ACC112 (cell line): ENCODE results near the gene PRDM2.

Experiments
- H2AFZ ChIP-seq: fragments of 200-600 bp; sonication (generic); one replicate; pipeline ENCODE4 v1.6.0; 2017; ENCODE audit warnings: antibody characterized with exemption, low read length; ENCODE audit not compliant: unreplicated experiment
- H3K27ac ChIP-seq: fragments of 200-600 bp; sonication (generic); 2 replicates; pipeline ENCODE4 v1.5.1; 2014; ENCODE audit warnings: low read depth, mild to moderate bottlenecking, antibody characterized with exemption, low read length, moderate library complexity
- H3K27me3 ChIP-seq: fragments of 200-600 bp; sonication (generic); 2 replicates; pipeline ENCODE4 v1.6.1; 2014; ENCODE audit warnings: mild to moderate bottlenecking, antibody characterized with exemption, low read length, moderate library complexity, mixed read lengths; ENCODE audit not compliant: insufficient read depth
- H3K36me3 ChIP-seq: fragments of 200-600 bp; sonication (generic); 2 replicates; pipeline ENCODE4 v1.6.1; 2016; ENCODE audit warnings: mild to moderate bottlenecking, antibody characterized with exemption, low read length, moderate library complexity, mixed read lengths; ENCODE audit not compliant: insufficient read depth
- H3K4me1 ChIP-seq: fragments of 200-600 bp; sonication (generic); one replicate; pipeline ENCODE4 v1.6.1; 2016; ENCODE audit warnings: low read length, mixed read lengths; ENCODE audit not compliant: insufficient read depth, unreplicated experiment, control insufficient read depth
- H3K4me3 ChIP-seq: fragments of 200-600 bp; sonication (generic); 2 replicates; pipeline ENCODE4 v1.5.1; 2014; ENCODE audit warnings: mild to moderate bottlenecking, low read depth, low read length
- H3K79me2 ChIP-seq: fragments of 200-600 bp; sonication (generic); one replicate; pipeline ENCODE4 v1.6.0; 2016; ENCODE audit warnings: low read length; ENCODE audit not compliant: control insufficient read depth, unreplicated experiment, insufficient read depth

The PRDM2 gene

GRCh38 chr1:13763991-13764390, 64.0 kb downstream of the PRDM2 start:
- Histone ChIP-seq H3K4me1 (peaks cover 39% of the 10 kb centered on the region), H3K4me3 (no peak overlapping the region), H3K27ac (no peak overlapping the region), H3K79me2 (peaks cover 84% of the 10 kb centered on the region), H3K27me3 (no peaks in the 10 kb centered on the region), H2AFZ (no peak overlapping the region), H3K36me3 (no peaks in the 10 kb centered on the region)

- 0 out of 2 replicates have a peak, but pooled peaks cover under 1% of the 10 kb centered on the region for H3K36me3 ChIP-seq
- peaks cover 38% of the 10 kb centered on the region for H3K4me1 ChIP-seq
- no peaks in the 10 kb centered on the region for H3K27me3 ChIP-seq
- no peak overlapping the region for H3K27ac ChIP-seq
- no peak overlapping the region for H2AFZ ChIP-seq
- peaks cover 84% of the 10 kb centered on the region for H3K79me2 ChIP-seq
- H3K4me3 ChIP-seq: 0 out of 2 replicates have a peak overlapping the region, but pooled peaks have one; percentile 8
Observed at GRCh38 chr1:13764588-13765332, 64.8 kb downstream of the PRDM2 start.

GRCh38 chr1:13766592-13767564, 66.9 kb downstream of the PRDM2 start:
- Histone ChIP-seq H2AFZ (no peak overlapping the region), H3K4me3 (no peak overlapping the region), H3K79me2 (peaks cover 83% of the 10 kb centered on the region), H3K4me1 (peaks cover 38% of the 10 kb centered on the region), H3K36me3 (peaks cover 3% of the 10 kb centered on the region; the same call in 1 of the 2 replicates), H3K27me3 (no peaks in the 10 kb centered on the region), H3K27ac (peak overlapping the region; percentile 53)

GRCh38 chr1:13769212-13769611, 69.2 kb downstream of the PRDM2 start:
- Histone ChIP-seq H3K4me1 (peaks cover 34% of the 10 kb centered on the region), H3K27ac (no peak overlapping the region), H3K4me3 (no peak overlapping the region), H3K79me2 (peaks cover 81% of the 10 kb centered on the region), H3K27me3 (no peaks in the 10 kb centered on the region), H3K36me3 (peaks cover 5% of the 10 kb centered on the region; the same call in 1 of the 2 replicates), H2AFZ (no peak overlapping the region)

GRCh38 chr1:13769830-13770229, 69.8 kb downstream of the PRDM2 start:
- Histone ChIP-seq H3K27me3 (no peaks in the 10 kb centered on the region), H3K4me1 (peaks cover 31% of the 10 kb centered on the region), H2AFZ (no peak overlapping the region), H3K36me3 (peaks cover 5% of the 10 kb centered on the region; the same call in 1 of the 2 replicates), H3K27ac (no peak overlapping the region), H3K4me3 (no peak overlapping the region), H3K79me2 (peaks cover 76% of the 10 kb centered on the region)

- Histone ChIP-seq H2AFZ (no peak overlapping the region), H3K36me3 (peaks cover 5% of the 10 kb centered on the region; the same call in 1 of the 2 replicates), H3K27ac (no peak overlapping the region), H3K27me3 (no peaks in the 10 kb centered on the region), H3K79me2 (peaks cover 80% of the 10 kb centered on the region), H3K4me3 (no peak overlapping the region), H3K4me1 (peaks cover 36% of the 10 kb centered on the region)
Observed at GRCh38 chr1:13770743-13771142, 70.8 kb downstream of the PRDM2 start.

GRCh38 chr1:13771745-13772144, 71.8 kb downstream of the PRDM2 start:
- Histone ChIP-seq H3K4me3 (no peak overlapping the region), H3K27me3 (no peaks in the 10 kb centered on the region), H3K36me3 (peaks cover 8% of the 10 kb centered on the region; the same call in 1 of the 2 replicates), H3K79me2 (peaks cover 71% of the 10 kb centered on the region), H3K4me1 (peaks cover 26% of the 10 kb centered on the region), H3K27ac (no peak overlapping the region), H2AFZ (no peak overlapping the region)

- Histone ChIP-seq H3K36me3 (peaks cover 8% of the 10 kb centered on the region; the same call in 1 of the 2 replicates), H3K27ac (no peak overlapping the region), H3K4me3 (no peak overlapping the region), H3K4me1 (peaks cover 21% of the 10 kb centered on the region), H2AFZ (no peak overlapping the region), H3K79me2 (peaks cover 71% of the 10 kb centered on the region), H3K27me3 (no peaks in the 10 kb centered on the region)
Observed at GRCh38 chr1:13772271-13772670, 72.3 kb downstream of the PRDM2 start.

GRCh38 chr1:13774121-13774520, 74.1 kb downstream of the PRDM2 start:
- Histone ChIP-seq H3K79me2 (peaks cover 63% of the 10 kb centered on the region), H3K36me3 (peaks cover 24% of the 10 kb centered on the region; the same call in 1 of the 2 replicates), H3K4me3 (no peak overlapping the region), H3K27me3 (no peaks in the 10 kb centered on the region), H3K27ac (no peak overlapping the region), H2AFZ (no peak overlapping the region), H3K4me1 (peaks cover 16% of the 10 kb centered on the region)

GRCh38 chr1:13775459-13775858, 75.5 kb downstream of the PRDM2 start:
- peaks cover 50% of the 10 kb centered on the region for H3K79me2 ChIP-seq
- no peak overlapping the region for H3K27ac ChIP-seq

More at GRCh38 chr1:13775459-13775858, 75.5 kb downstream of the PRDM2 start:
- Histone ChIP-seq H3K36me3 (peaks cover 20% of the 10 kb centered on the region; the same call in 1 of the 2 replicates), H3K27me3 (no peaks in the 10 kb centered on the region), H2AFZ (no peak overlapping the region), H3K4me1 (peaks cover 16% of the 10 kb centered on the region), H3K4me3 (no peak overlapping the region)
